Osteoblast (primary cell): Measurements from ENCODE around the gene GSTO1. TPM values are rescaled to one million over a fixed set of nuclear protein-coding genes. Genes with fewer than 3 reads are reported as not detected.

Experiments
- DNase-seq: peaks from one replicate; pipeline ENCODE4 v3.0.0; 2011; ENCODE audit warnings: low spot score, mixed read lengths; ENCODE audit not compliant: insufficient read length; ENCODE audit errors: missing footprints
- H2AFZ ChIP-seq: 2 replicates; pipeline ENCODE4 v1.6.0; 2011; ENCODE audit warnings: mild to moderate bottlenecking, low read length
- H3K27ac ChIP-seq: 2 replicates; pipeline ENCODE4 v1.5.1; 2011; ENCODE audit warnings: mild to moderate bottlenecking, low read depth, low read length, moderate library complexity
- H3K27me3 ChIP-seq: 2 replicates; pipeline ENCODE4 v1.6.0; 2012; ENCODE audit warnings: mild to moderate bottlenecking, control low read depth, inconsistent platforms, low read length, moderate library complexity; ENCODE audit not compliant: insufficient read depth
- H3K36me3 ChIP-seq: 2 replicates; pipeline ENCODE4 v1.5.1; 2011; ENCODE audit warnings: mild to moderate bottlenecking, low read length, control low read depth, moderate library complexity; ENCODE audit not compliant: insufficient read depth
- H3K4me1 ChIP-seq: 2 replicates; pipeline ENCODE4 v1.5.1; 2011; ENCODE audit warnings: mild to moderate bottlenecking, low read length, control low read depth, moderate library complexity; ENCODE audit not compliant: insufficient read depth
- H3K4me2 ChIP-seq: 2 replicates; pipeline ENCODE4 v1.6.0; 2011; ENCODE audit warnings: mild to moderate bottlenecking, low read length; ENCODE audit not compliant: insufficient read depth
- H3K4me3 ChIP-seq: fragments of 200-600 bp; sonication (generic); 3 replicates; pipeline ENCODE4 v1.5.1; 2012; ENCODE audit warnings: mild to moderate bottlenecking, low read length, inconsistent platforms; ENCODE audit not compliant: insufficient read depth
- H3K79me2 ChIP-seq: 2 replicates; pipeline ENCODE4 v1.6.0; 2012; ENCODE audit warnings: mild to moderate bottlenecking, low read length, control low read depth, inconsistent platforms; ENCODE audit not compliant: insufficient read depth
- H3K9me3 ChIP-seq: 2 replicates; pipeline ENCODE4 v1.5.1; 2011; ENCODE audit warnings: low read depth, low read length, control low read depth
- H4K20me1 ChIP-seq: 2 replicates; pipeline ENCODE4 v1.6.0; 2012; ENCODE audit warnings: mild to moderate bottlenecking, low read length, control low read depth; ENCODE audit not compliant: insufficient read depth
- total RNA-seq: library from RNA; depleted of rRNA; stranded (reverse); fragments of >200 nt; gene quantifications from 2 replicates; pipeline ENCODE4 v1.2.3, GENCODE V29; 2012
- TF ChIP-seq, protein P1 (sequence below): IDR thresholded peaks from 2 replicates; pipeline ENCODE4 v1.5.1; 2011; ENCODE audit warnings: mild to moderate bottlenecking, low read depth, low read length, moderate library complexity; ENCODE audit errors: extremely low read depth

The GSTO1 gene
- total RNA-seq, 1 donor = 149 TPM

DNA sequence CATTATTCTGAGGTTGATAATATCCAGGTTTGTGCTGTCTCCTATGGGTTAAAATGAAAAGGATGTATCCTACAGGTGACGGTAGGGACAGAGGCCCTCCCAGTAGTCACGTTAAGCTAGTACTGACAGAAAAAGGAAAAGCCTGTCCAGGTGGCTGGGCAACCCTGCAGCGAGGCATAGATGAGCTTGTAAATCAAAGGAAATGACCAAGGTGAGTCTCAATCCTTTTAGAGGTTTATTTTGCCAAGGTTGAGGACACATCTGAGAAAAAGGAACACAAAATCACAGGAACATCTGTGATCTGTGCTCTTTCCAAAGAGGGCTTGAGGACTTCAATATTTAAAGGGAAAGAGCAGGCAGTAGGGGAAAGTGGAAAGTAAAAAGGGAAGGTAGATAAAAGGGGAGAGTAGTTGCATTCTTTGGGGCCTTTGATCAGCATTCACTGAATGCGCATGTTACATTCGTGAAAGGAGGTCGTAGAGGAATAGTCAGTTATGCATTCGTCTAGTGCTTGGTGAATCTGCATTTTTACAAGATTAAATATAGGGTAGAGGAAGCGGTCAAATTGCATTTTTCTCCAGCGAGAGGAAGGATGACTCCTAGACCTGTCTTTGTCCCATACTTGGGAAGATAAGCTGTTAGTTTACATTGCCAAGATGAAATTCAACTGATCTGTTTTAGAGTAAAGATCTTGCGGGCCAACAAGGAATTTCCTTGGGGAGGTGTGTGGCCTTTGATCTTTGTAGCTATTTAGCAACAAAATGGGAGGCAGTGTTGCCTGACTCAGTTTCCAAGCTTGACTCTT, 884 bp upstream of the GSTO1 start:
- H3K4me3 ChIP-seq = peak overlapping the region; percentile 88
- no peak for DNase-seq
- TF ChIP-seq, protein P1, sequence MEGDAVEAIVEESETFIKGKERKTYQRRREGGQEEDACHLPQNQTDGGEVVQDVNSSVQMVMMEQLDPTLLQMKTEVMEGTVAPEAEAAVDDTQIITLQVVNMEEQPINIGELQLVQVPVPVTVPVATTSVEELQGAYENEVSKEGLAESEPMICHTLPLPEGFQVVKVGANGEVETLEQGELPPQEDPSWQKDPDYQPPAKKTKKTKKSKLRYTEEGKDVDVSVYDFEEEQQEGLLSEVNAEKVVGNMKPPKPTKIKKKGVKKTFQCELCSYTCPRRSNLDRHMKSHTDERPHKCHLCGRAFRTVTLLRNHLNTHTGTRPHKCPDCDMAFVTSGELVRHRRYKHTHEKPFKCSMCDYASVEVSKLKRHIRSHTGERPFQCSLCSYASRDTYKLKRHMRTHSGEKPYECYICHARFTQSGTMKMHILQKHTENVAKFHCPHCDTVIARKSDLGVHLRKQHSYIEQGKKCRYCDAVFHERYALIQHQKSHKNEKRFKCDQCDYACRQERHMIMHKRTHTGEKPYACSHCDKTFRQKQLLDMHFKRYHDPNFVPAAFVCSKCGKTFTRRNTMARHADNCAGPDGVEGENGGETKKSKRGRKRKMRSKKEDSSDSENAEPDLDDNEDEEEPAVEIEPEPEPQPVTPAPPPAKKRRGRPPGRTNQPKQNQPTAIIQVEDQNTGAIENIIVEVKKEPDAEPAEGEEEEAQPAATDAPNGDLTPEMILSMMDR = no peak

DNA sequence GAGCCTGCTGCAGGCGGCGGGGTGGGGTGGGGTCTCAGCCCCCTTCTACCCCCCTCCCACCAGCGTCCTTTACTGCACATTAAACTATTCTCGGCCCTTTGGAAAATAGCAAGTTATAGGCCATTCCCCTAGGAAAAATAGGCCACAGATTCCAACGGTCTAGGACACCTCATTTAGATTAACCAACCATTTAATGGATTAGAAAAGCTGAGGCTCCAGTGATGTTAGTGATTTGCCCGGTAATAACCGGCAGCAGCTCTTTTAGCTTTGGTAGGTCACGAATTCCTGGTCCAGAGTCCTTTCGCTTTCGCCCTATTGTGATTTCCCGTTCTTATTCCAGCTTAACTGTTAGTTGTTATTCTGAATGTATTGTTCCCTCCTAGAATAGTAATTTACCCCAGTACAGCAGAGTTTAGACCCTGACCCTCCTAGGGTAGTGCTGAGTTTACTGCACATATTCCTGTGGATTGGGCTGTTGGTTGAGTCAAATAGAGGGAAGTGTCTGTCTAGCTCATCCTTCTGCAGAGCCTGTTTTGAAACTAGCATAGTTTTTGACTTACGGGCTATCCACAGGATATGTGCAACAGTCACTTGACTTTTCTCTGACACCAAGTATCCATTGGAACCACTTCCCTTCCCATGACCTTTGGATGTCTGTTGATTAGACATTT, 754 bp downstream of the GSTO1 start:
- H3K36me3 ChIP-seq = peaks cover 40% of the 10 kb centered on the region
- peak; percentile 94 for DNase-seq
- H3K79me2 ChIP-seq = peaks cover 55% of the 10 kb centered on the region
- H3K4me2 ChIP-seq = peak overlapping the region; percentile 92
- no peaks in the 10 kb centered on the region for H3K9me3 ChIP-seq
- peak overlapping the region; percentile 86 for H3K27ac ChIP-seq
- TF ChIP-seq, protein P1 = no peak
- no peak overlapping the region for H2AFZ ChIP-seq
- H3K27me3 ChIP-seq = no peaks in the 10 kb centered on the region
- H3K4me3 ChIP-seq = peak overlapping the region; percentile 88
- H4K20me1 ChIP-seq = peaks cover 20% of the 10 kb centered on the region
- peaks cover 39% of the 10 kb centered on the region for H3K4me1 ChIP-seq

More for the DNA sequence above, 884 bp upstream of the GSTO1 start:
- Histone ChIP-seq H3K4me2 (peak overlapping the region; percentile 92), H3K27me3 (no peaks in the 10 kb centered on the region), H4K20me1 (peaks cover 15% of the 10 kb centered on the region), H3K9me3 (no peaks in the 10 kb centered on the region), H3K4me1 (peaks cover 25% of the 10 kb centered on the region), H2AFZ (peak overlapping the region; percentile 93), H3K27ac (peak overlapping the region; percentile 86), H3K79me2 (peaks cover 45% of the 10 kb centered on the region), H3K36me3 (peaks cover 24% of the 10 kb centered on the region)

DNA sequence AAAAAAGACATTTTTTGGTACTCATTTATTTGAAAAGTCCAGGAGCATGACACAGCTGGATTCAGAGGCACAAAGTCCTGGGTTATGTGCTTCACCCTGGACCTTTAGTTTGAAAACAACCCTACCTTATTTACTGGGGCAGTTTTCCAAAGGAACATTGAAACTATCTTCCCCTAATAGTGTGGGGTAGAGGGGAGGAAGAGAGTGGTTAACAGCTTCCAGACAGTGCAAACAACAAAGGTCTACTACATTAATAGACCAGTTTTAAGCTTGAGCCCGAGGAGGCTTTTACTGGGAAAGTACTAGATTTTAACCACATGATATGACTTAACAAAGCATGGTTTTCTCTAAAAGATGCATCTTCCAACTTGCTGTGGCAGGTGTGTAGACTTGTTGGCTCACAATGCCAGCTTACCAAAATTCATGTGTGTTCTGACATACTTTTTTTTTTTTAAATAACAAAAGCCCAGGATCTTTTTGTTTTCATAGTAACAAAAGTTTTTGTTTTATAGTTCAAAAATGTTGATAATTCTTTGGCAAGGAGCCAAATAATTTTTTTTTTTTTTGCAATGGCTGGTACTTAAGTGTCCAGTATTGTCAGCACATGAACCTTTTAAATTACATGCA, 1.8 kb downstream of the GSTO1 start:
- peaks cover 21% of the 10 kb centered on the region for H4K20me1 ChIP-seq
- H3K79me2 ChIP-seq = peaks cover 63% of the 10 kb centered on the region
- H3K27me3 ChIP-seq = no peaks in the 10 kb centered on the region
- H2AFZ ChIP-seq = no peak overlapping the region
- H3K4me2 ChIP-seq = peak overlapping the region; percentile 92
- H3K4me1 ChIP-seq = peaks cover 48% of the 10 kb centered on the region
- peak overlapping the region; percentile 86 for H3K27ac ChIP-seq
- no peak for DNase-seq
- TF ChIP-seq, protein P1 = no peak
- H3K9me3 ChIP-seq = no peaks in the 10 kb centered on the region
- peak overlapping the region; percentile 88 for H3K4me3 ChIP-seq
- H3K36me3 ChIP-seq = peaks cover 48% of the 10 kb centered on the region
